NCI-H2227 (cell line): ENCODE results near the gene SUGP1.

ENCODE experiments used
- DNase-seq: peaks from one replicate; lab custom pipeline; 2025; ENCODE audit not compliant: unreplicated experiment; lab: John Stamatoyannopoulos, UW

The SUGP1 gene

DNA sequence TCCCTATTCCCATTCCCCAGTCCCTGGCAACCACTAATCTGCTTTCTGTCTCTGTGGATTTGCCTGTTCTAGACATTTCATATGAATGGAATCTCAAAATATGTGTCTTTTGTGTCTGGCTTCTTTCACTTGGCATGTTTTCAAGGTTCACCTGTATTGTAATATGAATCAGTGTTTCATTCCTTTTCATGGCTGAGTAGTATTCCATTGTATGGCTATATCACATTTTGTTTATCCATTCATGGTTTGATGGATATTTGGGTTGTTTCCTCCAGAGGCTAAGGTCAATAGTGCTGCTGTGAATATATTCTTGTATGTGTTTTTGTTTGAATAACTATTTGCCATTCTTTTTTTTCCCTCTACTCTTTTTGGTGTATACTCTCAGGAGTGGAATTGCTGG is 84.1 kb downstream of the SUGP1 start:
- no peak for DNase-seq

GRCh38 chr19:19234220-19234816 is 86.0 kb downstream of the SUGP1 start:
- no peak for DNase-seq

DNA sequence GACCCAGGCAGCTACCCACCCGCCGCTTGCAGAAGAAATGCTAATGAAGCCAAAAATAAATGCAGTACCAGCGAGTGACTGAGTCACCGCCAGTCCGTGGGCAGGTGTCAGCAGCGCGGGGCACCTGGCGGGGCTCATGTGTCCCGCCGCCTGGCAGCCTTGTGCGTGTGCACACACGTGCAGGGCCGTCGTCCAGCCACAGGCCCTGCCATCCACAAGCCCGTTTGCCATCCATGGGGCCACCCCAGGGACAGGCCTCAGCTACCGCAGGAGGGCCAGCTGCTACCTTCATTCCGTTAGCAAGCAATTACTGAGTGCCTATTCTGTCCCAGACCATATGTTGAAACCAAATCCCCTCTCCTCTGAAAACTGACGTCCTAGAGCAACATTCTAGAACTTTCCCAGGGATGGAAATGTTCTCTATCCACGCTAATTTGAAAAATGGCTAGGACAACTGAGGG is 88.0 kb downstream of the SUGP1 start:
- DNase-seq: no peak

DNA sequence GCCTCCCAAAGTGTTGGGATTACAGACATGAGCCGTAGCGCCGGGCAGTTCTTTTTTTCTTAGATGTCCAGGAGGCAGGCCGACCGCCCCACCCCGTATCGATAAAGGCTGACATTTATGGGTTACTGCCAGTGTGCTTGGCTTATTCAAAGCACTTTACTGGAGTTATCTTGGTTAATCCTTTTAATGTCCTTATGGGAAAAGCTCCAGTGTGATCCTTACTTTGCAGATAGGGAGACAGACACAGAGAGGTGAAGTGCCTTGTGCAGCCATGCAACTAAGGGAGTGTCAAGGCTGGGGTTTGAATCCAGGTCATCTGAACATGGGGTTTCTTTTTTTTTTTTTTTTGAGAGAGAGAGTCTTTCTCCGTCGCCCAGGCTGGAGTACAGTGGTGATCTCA is 89.3 kb downstream of the SUGP1 start:
- DNase-seq: no peak

GRCh38 chr19:19229701-19230100 is 90.6 kb downstream of the SUGP1 start:
- no peak for DNase-seq

DNA sequence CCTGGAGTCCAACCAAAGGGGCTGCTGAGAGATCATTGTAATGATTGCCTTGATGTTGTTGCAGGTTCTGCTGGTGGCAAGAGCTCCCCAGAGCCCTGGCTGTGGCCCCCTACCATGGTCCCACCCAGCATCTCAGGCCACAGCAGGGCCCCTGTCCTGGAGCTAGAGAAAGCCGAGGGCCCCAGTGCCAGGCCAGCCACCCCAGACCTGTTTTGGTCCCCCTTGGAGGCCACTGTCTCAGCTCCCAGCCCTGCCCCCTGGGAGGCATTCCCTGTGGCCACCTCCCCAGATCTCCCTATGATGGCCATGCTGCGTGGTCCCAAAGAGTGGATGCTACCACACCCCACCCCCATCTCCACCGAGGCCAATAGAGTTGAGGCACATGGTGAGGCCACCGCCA is 93.1 kb downstream of the SUGP1 start:
- DNase-seq: no peak

DNA sequence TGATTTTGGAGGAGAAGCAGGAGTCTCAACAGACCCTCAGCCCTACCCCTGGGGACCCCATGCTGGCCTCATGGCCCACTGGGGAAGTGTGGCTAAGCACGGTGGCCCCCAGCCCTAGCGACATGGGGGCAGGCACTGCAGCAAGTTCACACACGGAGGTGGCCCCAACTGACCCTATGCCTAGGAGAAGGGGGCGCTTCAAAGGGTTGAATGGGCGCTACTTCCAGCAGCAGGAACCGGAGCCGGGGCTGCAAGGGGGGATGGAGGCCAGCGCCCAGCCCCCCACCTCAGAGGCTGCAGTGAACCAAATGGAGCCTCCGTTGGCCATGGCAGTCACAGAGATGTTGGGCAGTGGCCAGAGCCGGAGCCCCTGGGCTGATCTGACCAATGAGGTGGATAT is 93.6 kb downstream of the SUGP1 start:
- DNase-seq: no peak

DNA sequence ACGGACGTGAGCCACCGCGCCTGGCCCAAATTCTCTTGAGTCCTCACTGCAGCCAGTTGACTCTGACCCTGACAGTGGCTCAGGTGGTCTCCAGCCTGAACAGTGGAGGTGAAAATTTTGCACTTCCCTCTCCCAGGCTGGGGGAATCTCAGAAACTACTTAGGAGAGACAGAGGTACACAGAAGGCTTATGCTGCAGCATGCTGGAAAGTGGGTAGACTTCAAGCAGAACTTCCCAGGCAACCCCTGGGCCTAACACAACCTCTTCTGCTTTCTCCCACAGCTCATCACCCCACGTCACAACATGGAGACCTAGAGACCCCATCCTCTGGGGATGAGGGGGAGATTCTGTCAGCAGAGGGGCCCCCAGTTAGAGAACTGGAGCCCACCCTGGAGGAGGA is 94.1 kb downstream of the SUGP1 start:
- no peak for DNase-seq
